Muscle of back (tissue), 11 donors: ENCODE data around the gene XIAP. TPM values are rescaled to one million over a fixed set of nuclear protein-coding genes. Genes with fewer than 3 reads are reported as not detected.
A peak's percentile ranks its signal among the peaks of the same experiment; 100 is the strongest.

Experiments used
- DNase-seq, 3 donors: peaks; one replicate each; pipeline versions ENCODE4 v3.0.0 to v3.0.0-alpha.2; 2013
- polyA plus RNA-seq, 10 donors: library from polyadenylated mRNA; unstranded; fragments of 120-200 nt; gene quantifications; one replicate each; pipeline ENCODE4 v1.2.1, GENCODE V29; 2013; ENCODE audit not compliant: insufficient read length in 10 of 10

The XIAP gene
- polyA plus RNA-seq, 10 donors: 28.5 to 37.4 (median 32.3) TPM

GRCh38 chrX:123959281-123960063, 99.6 kb downstream of the XIAP start:
- peak; percentile 21 to 73 (median 31) for DNase-seq

DNA sequence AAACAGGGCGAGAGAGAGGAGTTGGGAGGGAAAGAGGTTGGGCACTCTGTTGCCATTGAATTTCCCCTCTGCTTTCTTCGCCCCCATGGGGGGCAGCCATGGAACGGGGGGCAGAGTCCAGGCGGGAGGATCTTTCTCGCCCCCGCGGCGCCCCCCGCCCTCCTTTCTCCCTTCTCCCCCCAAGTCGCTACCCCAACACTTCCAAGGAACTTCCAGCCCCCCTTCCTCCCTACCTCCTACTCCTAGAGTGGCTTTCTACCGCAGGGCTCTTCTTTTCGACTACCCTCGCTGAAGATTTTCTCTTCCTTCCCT, 101.1 kb downstream of the XIAP start:
- no peak for DNase-seq

- DNase-seq: peak; percentile 89 to 92 (median 91)
These were observed 101.6 kb downstream of the XIAP start, which contains the start of gene STAG2 for GRCh38 chrX:123961268-123962005. TSS of gene STAG2 (plus strand) at chrX:123961706. CDS start at chrX:124022628, 60,922 bp downstream.

DNA sequence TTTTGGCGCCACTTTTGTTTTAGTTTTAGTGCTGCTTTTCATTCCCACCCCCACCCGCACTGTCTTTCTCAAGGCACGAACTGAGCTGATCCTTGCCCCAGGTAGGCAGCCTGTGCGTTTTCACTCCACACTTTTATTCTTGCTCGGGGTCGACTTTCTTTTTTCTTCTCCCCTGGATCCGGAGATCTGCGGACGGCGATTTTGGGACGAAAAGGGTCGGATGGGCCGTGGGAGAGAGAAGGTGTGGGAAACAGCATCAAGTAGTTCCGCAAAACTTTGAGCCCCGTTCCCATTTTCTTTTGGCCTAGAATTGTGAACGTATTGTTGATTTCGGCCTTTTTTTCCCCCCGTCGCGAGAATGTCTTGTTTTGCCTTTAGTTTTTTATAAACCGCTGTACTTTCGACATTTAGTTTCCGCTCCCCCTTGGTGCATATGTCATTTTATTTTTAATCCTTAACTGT, 102.2 kb downstream of the XIAP start:
- DNase-seq: no peak

GRCh38 chrX:123962794-123963373, 103.0 kb downstream of the XIAP start:
- DNase-seq: peak; percentile 94 to 97 (median 95)

Other genes starting within 250 kb of the XIAP start
- gene THOC2, start 127.0 kb upstream of the XIAP start, polyA plus RNA-seq: 10 to 100 TPM; 46.2 to 78.2 (median 61.8) TPM
- 10 to 100 TPM; 59.0 to 98.0 (median 74.6) TPM for gene STAG2, start 101.7 kb downstream of the XIAP start, polyA plus RNA-seq